Left lung (tissue), 10 donors: ENCODE results near the gene WDR70. TPM values are rescaled to one million over a fixed set of nuclear protein-coding genes. Genes with fewer than 3 reads are reported as not detected.

Source experiments
- ATAC-seq: fragments of 200-7000 bp; cut with Tn5 transposase; one replicate; pipeline ENCODE4 v1.9.1; 2020; ENCODE audit warnings: moderate library complexity
- DNase-seq, 4 donors: peaks; one replicate each; pipeline ENCODE4 v3.0.0-alpha.2; 2013 to 2020
- H3K27ac ChIP-seq, 2 donors: fragments of 200-600 bp; sonication (generic) in 1 of 2; one replicate each; pipeline versions ENCODE4 v1.5.0 to v1.8.0; 2020 to 2021
- H3K27me3 ChIP-seq, 2 donors: fragments of 200-600 bp; sonication (generic) in 1 of 2; one replicate each; pipeline versions ENCODE4 v1.5.0 to v1.8.0; 2020 to 2021
- H3K36me3 ChIP-seq, 2 donors: fragments of 200-600 bp; sonication (generic) in 1 of 2; one replicate each; pipeline versions ENCODE4 v1.5.0 to v1.8.0; 2020 to 2021
- H3K4me1 ChIP-seq, 2 donors: fragments of 200-600 bp; one replicate each; pipeline ENCODE4 v1.8.0; 2021
- H3K4me3 ChIP-seq, 2 donors: fragments of 200-600 bp; sonication (generic) in 1 of 2; one replicate each; pipeline versions ENCODE4 v1.5.0 to v1.8.0; 2020 to 2021; ENCODE audit warnings: mild to moderate bottlenecking in 1 of 2
- H3K9me3 ChIP-seq, 2 donors: fragments of 200-600 bp; sonication (generic) in 1 of 2; one replicate each; pipeline versions ENCODE4 v1.5.0 to v1.8.0; 2020 to 2021
- intact Hi-C, 2 donors: fragments of 100-400 bp; cut with DNase I; formaldehyde crosslinking; loops; one replicate each; pipeline versions ENCODE4 v1.11.2 to v1.14.2; 2022
- polyA plus RNA-seq, 6 donors: library from polyadenylated mRNA; unstranded; fragments of 120-200 nt; gene quantifications; one replicate each; pipeline ENCODE4 v1.2.1, GENCODE V29; 2013; ENCODE audit not compliant: insufficient read length in 6 of 6
- total RNA-seq, 2 donors: library from RNA; stranded (reverse); fragmentation: NEBNext Ultra II Directional; extraction: Animal tissue kit (Norgen Biotek cat#: 25700); gene quantifications; one replicate each; pipeline ENCODE4 v1.2.1, GENCODE V29; 2021
- TF ChIP-seq, protein P1 (sequence below), 2 donors: fragments of 200-600 bp; sonication (generic) in 1 of 2; IDR thresholded peaks; one replicate each; pipeline versions ENCODE4 v1.5.0 to v1.8.0; 2021; ENCODE audit warnings: antibody characterized with exemption in 2 of 2
- donor health status: DM: no; HTN: yes; CAD: no.
- donor health status: DM: no; HTN: no; CAD: no.

Gene WDR70
- total and polyA plus RNA-seq, 8 donors, result 21.9 to 59.2 (median 47.5) TPM

- TF ChIP-seq, protein P1, sequence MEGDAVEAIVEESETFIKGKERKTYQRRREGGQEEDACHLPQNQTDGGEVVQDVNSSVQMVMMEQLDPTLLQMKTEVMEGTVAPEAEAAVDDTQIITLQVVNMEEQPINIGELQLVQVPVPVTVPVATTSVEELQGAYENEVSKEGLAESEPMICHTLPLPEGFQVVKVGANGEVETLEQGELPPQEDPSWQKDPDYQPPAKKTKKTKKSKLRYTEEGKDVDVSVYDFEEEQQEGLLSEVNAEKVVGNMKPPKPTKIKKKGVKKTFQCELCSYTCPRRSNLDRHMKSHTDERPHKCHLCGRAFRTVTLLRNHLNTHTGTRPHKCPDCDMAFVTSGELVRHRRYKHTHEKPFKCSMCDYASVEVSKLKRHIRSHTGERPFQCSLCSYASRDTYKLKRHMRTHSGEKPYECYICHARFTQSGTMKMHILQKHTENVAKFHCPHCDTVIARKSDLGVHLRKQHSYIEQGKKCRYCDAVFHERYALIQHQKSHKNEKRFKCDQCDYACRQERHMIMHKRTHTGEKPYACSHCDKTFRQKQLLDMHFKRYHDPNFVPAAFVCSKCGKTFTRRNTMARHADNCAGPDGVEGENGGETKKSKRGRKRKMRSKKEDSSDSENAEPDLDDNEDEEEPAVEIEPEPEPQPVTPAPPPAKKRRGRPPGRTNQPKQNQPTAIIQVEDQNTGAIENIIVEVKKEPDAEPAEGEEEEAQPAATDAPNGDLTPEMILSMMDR (IDR thresholded peaks at IDR 0.05), result no peak
- ATAC-seq, result no peak
- DNase-seq, result no peak
- no peaks in the 10 kb centered on the region for H3K27me3 ChIP-seq
- intact Hi-C loops, result no loop called here
- no peaks in the 10 kb centered on the region for H3K36me3 ChIP-seq
- no peak overlapping the region for H3K4me3 ChIP-seq
- H3K27ac ChIP-seq, result no peak overlapping the region
- no peaks in the 10 kb centered on the region for H3K4me1 ChIP-seq
- H3K9me3 ChIP-seq, result peaks cover 0 to 30% of the 10 kb centered on the region in 2 donors
These were observed 252.8 kb downstream of the WDR70 start for GRCh38 chr5:37631939-37632338.

GRCh38 chr5:37637165-37637845 lies 258.2 kb downstream of the WDR70 start:
- intact Hi-C loops, result no loop called here
- TF ChIP-seq, protein P1 (IDR thresholded peaks at IDR 0.05), result no peak
- ATAC-seq, result no peak

DNA sequence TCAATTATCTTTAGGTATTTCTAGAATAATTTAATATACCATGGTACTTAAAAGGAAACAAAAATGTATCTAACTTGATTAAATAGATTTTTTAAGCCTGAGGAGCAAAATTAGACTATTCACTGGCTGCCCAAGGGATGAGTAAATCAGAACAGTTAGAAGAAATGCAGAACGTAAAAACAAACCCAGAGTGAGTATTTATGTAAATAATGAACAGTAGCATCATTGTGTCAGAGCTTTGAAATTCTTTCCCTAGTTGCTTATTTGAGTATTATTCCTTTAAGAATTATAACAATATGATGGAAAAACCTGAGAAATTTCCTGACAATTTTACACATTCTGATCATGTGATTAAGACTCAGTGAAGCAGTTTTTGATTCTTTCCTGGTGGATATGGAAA lies 259.8 kb downstream of the WDR70 start:
- TF ChIP-seq, protein P1 (IDR thresholded peaks at IDR 0.05), result no peak
- no peak overlapping the region for H3K4me3 ChIP-seq
- intact Hi-C loops, result no loop called here
- no peaks in the 10 kb centered on the region for H3K36me3 ChIP-seq
- ATAC-seq (no peak), DNase-seq (no peak)
- H3K4me1 ChIP-seq, result no peaks in the 10 kb centered on the region
- no peaks in the 10 kb centered on the region for H3K27me3 ChIP-seq
- no peak overlapping the region for H3K27ac ChIP-seq
- peaks cover 0 to 2% of the 10 kb centered on the region in 2 donors for H3K9me3 ChIP-seq

More at GRCh38 chr5:37637165-37637845, 258.2 kb downstream of the WDR70 start:
- H3K27me3 ChIP-seq, result no peaks in the 10 kb centered on the region
- DNase-seq, result no peak
- H3K4me1 ChIP-seq, result no peaks in the 10 kb centered on the region
- no peaks in the 10 kb centered on the region for H3K9me3 ChIP-seq
- no peak overlapping the region for H3K4me3 ChIP-seq
- H3K27ac ChIP-seq, result no peak overlapping the region
- H3K36me3 ChIP-seq, result no peaks in the 10 kb centered on the region

DNA sequence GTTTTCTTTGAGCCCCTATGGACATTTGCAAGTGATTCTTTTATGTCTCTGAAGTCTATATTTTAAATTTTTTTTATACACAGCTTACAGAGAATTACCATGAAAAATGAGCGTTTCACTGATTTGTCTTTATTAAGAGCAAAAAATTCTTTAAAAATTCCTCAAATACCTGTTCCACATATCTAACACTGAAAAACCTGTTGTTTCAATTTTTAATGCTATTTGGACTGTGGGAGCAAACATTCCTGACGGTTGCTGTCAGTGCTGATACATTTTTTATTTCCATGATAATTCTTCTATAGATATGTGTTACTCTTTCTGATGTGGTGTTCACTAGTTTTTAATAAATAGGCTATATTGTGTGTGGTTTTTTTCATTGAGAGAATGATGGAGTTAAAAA lies 261.0 kb downstream of the WDR70 start:
- DNase-seq (no peak), ATAC-seq (no peak)
- H3K9me3 ChIP-seq, result peaks cover 0 to 9% of the 10 kb centered on the region in 2 donors

DNA sequence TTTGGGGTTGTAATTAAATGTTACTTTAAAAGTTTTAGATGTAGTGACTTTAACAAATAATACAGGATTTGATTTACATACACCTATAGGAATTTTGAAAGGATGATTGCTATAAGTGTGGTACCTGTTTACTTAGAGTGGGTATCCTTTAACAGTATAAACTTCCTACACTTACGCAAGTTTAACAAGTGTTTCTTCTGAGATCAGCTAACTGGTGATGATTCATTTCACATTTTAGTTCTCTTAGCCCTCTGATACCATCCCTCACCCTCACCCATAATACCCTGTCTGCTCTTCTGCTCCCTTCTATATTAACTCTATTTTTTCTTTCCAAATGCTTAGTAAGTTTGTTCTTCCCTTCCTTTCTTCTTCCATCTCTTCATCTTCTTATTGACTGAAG lies 262.8 kb downstream of the WDR70 start:
- H3K4me1 ChIP-seq, result no peaks in the 10 kb centered on the region
- no peaks in the 10 kb centered on the region for H3K27me3 ChIP-seq
- H3K4me3 ChIP-seq, result no peak overlapping the region
- DNase-seq, result no peak
- no peak overlapping the region for H3K27ac ChIP-seq
- ATAC-seq, result no peak
- H3K36me3 ChIP-seq, result peaks cover 0 to 5% of the 10 kb centered on the region in 2 donors
- H3K9me3 ChIP-seq, result peaks cover 0 to 17% of the 10 kb centered on the region in 2 donors
- TF ChIP-seq, protein P1 (IDR thresholded peaks at IDR 0.05), result no peak
- intact Hi-C loops, result no loop called here

More for the DNA sequence above, 261.0 kb downstream of the WDR70 start:
- TF ChIP-seq, protein P1 (IDR thresholded peaks at IDR 0.05), result no peak
- no peaks in the 10 kb centered on the region for H3K36me3 ChIP-seq
- no peak overlapping the region for H3K4me3 ChIP-seq
- intact Hi-C loops, result no loop called here
- H3K27me3 ChIP-seq, result no peaks in the 10 kb centered on the region
- no peak overlapping the region for H3K27ac ChIP-seq
- no peaks in the 10 kb centered on the region for H3K4me1 ChIP-seq
